Caco-2 (cell line): ENCODE measurements around the gene KRTAP1-5. TPM values are rescaled to one million over a fixed set of nuclear protein-coding genes. Genes with fewer than 3 reads are reported as not detected.
"Not testable (repeated sequence)": the region's sequence is repeated elsewhere in the genome, so short reads cannot be mapped to it uniquely, and the experiment has no call there.

ENCODE experiments used
- BruUV-seq: library from RNA; stranded (reverse); fragments of 400-500 nt; replicated peaks from 2 replicates; lab custom pipeline; 2021; lab: Mats Ljungman, UMichigan
- CTCF ChIA-PET: fragments of 300-600 bp; sonication (Branson Sonifier 250); formaldehyde crosslinking; loops from one replicate; lab custom pipeline; 2022; ENCODE audit warnings: antibody characterized with exemption; lab: Charles Lee
- POLR2A ChIA-PET: fragments of 300-600 bp; sonication (Branson Sonifier 250); formaldehyde crosslinking; loops from one replicate; lab custom pipeline; 2022; ENCODE audit warnings: antibody characterized with exemption; lab: Charles Lee
- DNase-seq, 2 experiments: peaks; one replicate each; pipeline versions ENCODE4 v3.0.0 to v3.0.0-alpha.2; 2020 to 2022
- H3K27me3 ChIP-seq: replicated peaks from 2 replicates; pipeline ENCODE4 v1.6.0; 2011; ENCODE audit warnings: low read length; ENCODE audit not compliant: control insufficient read depth, insufficient read depth
- H3K36me3 ChIP-seq: 2 replicates; pipeline ENCODE4 v1.5.1; 2011; ENCODE audit warnings: low read length; ENCODE audit not compliant: control insufficient read depth, insufficient read depth
- H3K4me1 ChIP-seq: fragments of 250-450 bp; sonication (Bioruptor Pico); 2 replicates; pipeline ENCODE4 v1.5.1; 2020; ENCODE audit warnings: mild to moderate bottlenecking
- H3K4me3 ChIP-seq: 2 replicates; pipeline ENCODE4 v1.5.1; 2011; ENCODE audit warnings: low read depth, mild to moderate bottlenecking, control low read depth, low read length
- H3K9me3 ChIP-seq: fragments of 250-450 bp; sonication (Bioruptor Pico); 2 replicates; pipeline ENCODE4 v1.5.1; 2020; ENCODE audit warnings: mild to moderate bottlenecking, moderate library complexity
- H3K27ac Mint-ChIP-seq: one replicate; pipeline ENCODE4 v1.8.0; 2022; ENCODE audit warnings: mixed read lengths; ENCODE audit not compliant: unreplicated experiment
- H3K27me3 Mint-ChIP-seq: one replicate; pipeline ENCODE4 v1.8.0; 2022; ENCODE audit warnings: mixed read lengths; ENCODE audit not compliant: insufficient read depth, unreplicated experiment
- H3K36me3 Mint-ChIP-seq: one replicate; pipeline ENCODE4 v1.8.0; 2022; ENCODE audit warnings: mild to moderate bottlenecking, mixed read lengths; ENCODE audit not compliant: insufficient read depth, unreplicated experiment
- H3K4me1 Mint-ChIP-seq: one replicate; pipeline ENCODE4 v1.8.0; 2022; ENCODE audit warnings: low read depth, mixed read lengths; ENCODE audit not compliant: unreplicated experiment
- H3K4me3 Mint-ChIP-seq: one replicate; pipeline ENCODE4 v1.8.0; 2022; ENCODE audit warnings: mild to moderate bottlenecking, moderate library complexity, mixed read lengths; ENCODE audit not compliant: unreplicated experiment
- H3K9me3 Mint-ChIP-seq: one replicate; pipeline ENCODE4 v1.8.0; 2022; ENCODE audit warnings: mixed read lengths; ENCODE audit not compliant: unreplicated experiment
- CTCF ChIP-seq, 2 experiments: fragments of 200-600 bp in 1 of 2; IDR thresholded peaks; 1 replicate in 1 of 2; 2 replicates in 1 of 2; pipeline versions ENCODE4 v1.5.1 to v1.8.0; 2011 to 2022; ENCODE audit warnings: antibody characterized with exemption in 1 of 2, control low read depth in 1 of 2, inconsistent platforms in 1 of 2, low read depth in 1 of 2, low read length in 1 of 2, mild to moderate bottlenecking in 1 of 2, moderate library complexity in 1 of 2; ENCODE audit not compliant: insufficient read depth in 1 of 2, severe bottlenecking in 1 of 2, unreplicated experiment in 1 of 2
- intact Hi-C: fragments of 100-400 bp; cut with micrococcal nuclease; formaldehyde crosslinking; loops from one replicate; pipeline ENCODE4 v1.10.0; 2022; ENCODE audit not compliant: unreplicated experiment
- total RNA-seq: library from RNA; stranded (reverse); gene quantifications from 2 replicates; pipeline ENCODE4 v1.2.3, GENCODE V29; 2022

The KRTAP1-5 gene
- total RNA-seq, 1 experiment from 2014 or later, result not detected

GRCh38 chr17:41063449-41063848, 36.4 kb upstream of the KRTAP1-5 start:
- Mint-ChIP-seq H3K36me3 (peaks cover 12% of the 10 kb centered on the region), H3K4me3 (no peak overlapping the region), H3K27ac (peak overlapping the region; percentile 28), H3K27me3 (no peaks in the 10 kb centered on the region), H3K4me1 (peaks cover 42% of the 10 kb centered on the region), H3K9me3 (peaks cover 23% of the 10 kb centered on the region)
- TF ChIP-seq CTCF (IDR thresholded peaks at IDR 0.05; ENCODE audit: insufficient read depth in 1 of 2, low read depth in 1 of 2, low read length in 1 of 2, severe bottlenecking in 1 of 2, unreplicated experiment in 1 of 2), result no peak
- ChIA-PET POLR2A (no interaction called here), CTCF (no interaction called here)
- Histone ChIP-seq H3K4me1 (peaks cover 39% of the 10 kb centered on the region), H3K4me3 (no peak overlapping the region), H3K36me3 (no peaks in the 10 kb centered on the region), H3K27me3 (no peaks in the 10 kb centered on the region), H3K9me3 (peaks cover 5% of the 10 kb centered on the region; the same call in 1 of the 2 replicates)
- DNase-seq, result no peak
- BruUV-seq, result no TSS peak
- intact Hi-C loops, result loop anchor here (10.0 kb wide), 2 partner anchors 221 to 261 kb away; no protein-coding TSS in a partner anchor

- H3K27me3 ChIP-seq, result no peaks in the 10 kb centered on the region
- Mint-ChIP-seq H3K36me3 (peaks cover 13% of the 10 kb centered on the region), H3K27ac (peak overlapping the region; percentile 68), H3K4me3 (no peak overlapping the region), H3K27me3 (no peaks in the 10 kb centered on the region), H3K4me1 (peaks cover 45% of the 10 kb centered on the region), H3K9me3 (peaks cover 23% of the 10 kb centered on the region)
- TF ChIP-seq CTCF (IDR thresholded peaks at IDR 0.05; ENCODE audit: insufficient read depth in 1 of 2, low read depth in 1 of 2, low read length in 1 of 2, severe bottlenecking in 1 of 2, unreplicated experiment in 1 of 2), result no peak
- intact Hi-C loops, result loop anchor here (10.0 kb wide), 2 partner anchors 223 to 263 kb away; no protein-coding TSS in a partner anchor
- H3K4me1 ChIP-seq, result peaks cover 49% of the 10 kb centered on the region
- no peak for DNase-seq
- POLR2A ChIA-PET, result no interaction called here
- H3K9me3 ChIP-seq, result peaks cover 5% of the 10 kb centered on the region; the same call in 1 of the 2 replicates
- H3K36me3 ChIP-seq, result no peaks in the 10 kb centered on the region
- no TSS peak for BruUV-seq
- H3K4me3 ChIP-seq, result no peak overlapping the region
- CTCF ChIA-PET, result no interaction called here
These were observed 35.0 kb upstream of the KRTAP1-5 start for GRCh38 chr17:41061964-41062363.

DNA sequence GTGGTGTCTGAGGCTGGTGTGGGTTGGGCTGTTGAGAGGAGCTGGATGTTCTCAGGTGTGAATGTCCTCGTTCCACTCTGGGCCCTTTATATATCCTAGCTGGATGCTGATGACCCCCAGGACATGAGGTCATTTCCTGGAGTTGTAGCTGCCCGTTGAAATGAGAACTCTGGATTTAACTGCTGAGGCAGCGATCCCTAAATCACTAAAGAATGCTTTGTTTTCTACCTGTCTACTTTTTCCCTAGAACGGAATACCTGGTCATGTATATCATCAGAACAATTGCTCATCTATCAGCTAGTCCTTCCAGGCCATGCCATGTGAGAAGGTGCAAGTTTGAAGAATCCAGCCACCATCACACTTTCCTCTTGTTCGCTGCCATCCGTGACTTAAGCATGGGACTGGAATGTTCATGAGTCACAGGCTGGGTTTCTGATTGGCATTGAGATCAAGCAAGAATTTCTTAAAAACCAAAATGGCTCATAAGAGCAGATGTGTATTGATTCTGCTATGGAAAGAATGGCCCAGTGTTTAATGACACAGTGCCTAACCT, 33.1 kb upstream of the KRTAP1-5 start, which contains the start of gene KRTAP2-3:
KRTAP2-3 (minus strand) TSS at position 63 of the 553 bp plus-strand sequence. CDS start 64 bp downstream, outside the sequence.
- peaks cover 14% of the 10 kb centered on the region for H3K9me3 Mint-ChIP-seq
- intact Hi-C loops, result loop anchor here (10.0 kb wide), 2 partner anchors 225 to 265 kb away; no protein-coding TSS in a partner anchor
- Histone ChIP-seq H3K9me3 (peaks cover 5% of the 10 kb centered on the region; the same call in 1 of the 2 replicates), H3K27me3 (no peaks in the 10 kb centered on the region), H3K4me1 (peaks cover 49% of the 10 kb centered on the region), H3K36me3 (no peaks in the 10 kb centered on the region), H3K4me3 (peak within 1 kb of the TSS; percentile 22; the same call in 1 of the 2 replicates)
- H3K4me1 Mint-ChIP-seq, result peaks cover 45% of the 10 kb centered on the region
- POLR2A ChIA-PET, result interaction anchor here (1.1 to 1.9 kb wide), 2 partner anchors 11 to 51 kb away, joined by 8 to 10 read pairs; partner anchors contain the start of gene KRTAP3-1
- peak within 1 kb of the TSS; percentile 76 for H3K27ac Mint-ChIP-seq
- H3K36me3 Mint-ChIP-seq, result peaks cover 13% of the 10 kb centered on the region
- peak within 1 kb of the TSS; percentile 68 for H3K4me3 Mint-ChIP-seq
- no peak for TF ChIP-seq CTCF (IDR thresholded peaks at IDR 0.05; ENCODE audit: insufficient read depth in 1 of 2, low read depth in 1 of 2, low read length in 1 of 2, severe bottlenecking in 1 of 2, unreplicated experiment in 1 of 2)
- CTCF ChIA-PET, result interaction anchor here (1.0 kb wide), 2 partner anchors 11 to 256 kb away, joined by 3 to 4 read pairs; no protein-coding TSS in a partner anchor
- DNase-seq, result peak in 1 of 2 experiments; percentile 24
- H3K27me3 Mint-ChIP-seq, result no peaks in the 10 kb centered on the region
- BruUV-seq, result no TSS peak

DNA sequence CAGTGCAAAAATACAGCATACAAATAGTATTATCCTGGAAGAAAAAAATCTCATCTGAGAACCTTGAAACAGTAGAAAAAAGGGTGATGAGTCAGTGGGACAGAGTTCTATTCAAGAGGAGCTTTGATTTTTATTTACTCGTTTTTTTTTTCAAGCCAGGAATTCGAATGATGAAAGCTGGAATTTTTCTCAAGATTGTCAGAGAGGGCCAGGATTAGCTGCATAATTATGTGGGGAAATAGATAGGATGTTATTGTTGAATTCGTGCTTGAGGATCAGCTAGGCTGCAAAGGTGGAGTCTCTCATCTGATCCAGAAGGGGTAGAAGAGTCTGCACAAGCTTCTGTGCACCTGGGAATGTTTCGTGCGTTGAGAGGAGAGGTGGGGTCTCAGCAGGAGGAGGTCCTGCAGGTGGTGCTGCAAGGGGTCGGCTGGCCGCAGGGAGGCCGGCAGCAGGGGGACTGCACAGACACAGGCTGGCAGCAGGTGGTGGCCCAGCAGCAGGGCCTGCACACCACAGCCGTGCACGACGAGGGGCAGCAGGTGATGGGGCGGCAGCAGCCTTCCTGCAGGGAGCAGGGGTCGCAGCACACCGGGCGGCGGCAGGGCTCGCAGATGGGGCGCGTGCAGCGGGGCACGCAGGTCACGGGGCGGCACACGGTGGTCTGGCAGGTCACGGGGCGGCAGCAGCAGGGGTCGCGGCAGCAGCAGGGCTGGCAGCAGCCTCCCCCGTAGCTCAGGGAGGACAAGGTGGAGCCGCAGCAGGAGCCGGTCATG, 32.5 kb upstream of the KRTAP1-5 start:
- BruUV-seq, result TSS peak; percentile 91
- peak overlapping the region; percentile 22; the same call in 1 of the 2 replicates for H3K4me3 ChIP-seq
- intact Hi-C loops, result loop anchor here (1.0 to 10.0 kb wide), 5 partner anchors 50 to 265 kb away; partner anchors contain the start of gene KRTAP3-1
- peaks cover 46% of the 10 kb centered on the region for H3K4me1 Mint-ChIP-seq
- H3K27ac Mint-ChIP-seq, result peak overlapping the region; percentile 76
- CTCF ChIA-PET, result interaction anchor here (0.6 to 1.4 kb wide), 7 partner anchors 10 to 489 kb away, joined by 3 to 8 read pairs (median 3); no protein-coding TSS in a partner anchor
- H3K4me1 ChIP-seq, result peaks cover 49% of the 10 kb centered on the region
- peaks cover 13% of the 10 kb centered on the region for H3K9me3 Mint-ChIP-seq
- H3K27me3 Mint-ChIP-seq, H3K27me3 ChIP-seq, H3K36me3 ChIP-seq, H3K9me3 ChIP-seq: not testable (repeated sequence)
- peak; percentile 79 to 86 for DNase-seq
- H3K4me3 Mint-ChIP-seq, result peak overlapping the region; percentile 68
- peaks cover 13% of the 10 kb centered on the region for H3K36me3 Mint-ChIP-seq
- POLR2A ChIA-PET, result interaction anchor here (0.6 to 1.9 kb wide), 7 partner anchors 11 to 203 kb away, joined by 4 to 10 read pairs (median 5); partner anchors contain the start of genes KRTAP3-1 and KRTAP4-1
